HG02763 (cell line): ENCODE measurements around the gene TSPY1.
"Not testable (repeated sequence)": the region's sequence is repeated elsewhere in the genome, so short reads cannot be mapped to it uniquely, and the experiment has no call there.

Source experiments
- ATAC-seq: cut with Tn5 transposase; IDR thresholded peaks from one replicate; pipeline ENCODE4 v1.9.1; 2021; ENCODE audit warnings: mild to moderate bottlenecking, moderate library complexity; ENCODE audit not compliant: unreplicated experiment

TSPY1 gene

DNA sequence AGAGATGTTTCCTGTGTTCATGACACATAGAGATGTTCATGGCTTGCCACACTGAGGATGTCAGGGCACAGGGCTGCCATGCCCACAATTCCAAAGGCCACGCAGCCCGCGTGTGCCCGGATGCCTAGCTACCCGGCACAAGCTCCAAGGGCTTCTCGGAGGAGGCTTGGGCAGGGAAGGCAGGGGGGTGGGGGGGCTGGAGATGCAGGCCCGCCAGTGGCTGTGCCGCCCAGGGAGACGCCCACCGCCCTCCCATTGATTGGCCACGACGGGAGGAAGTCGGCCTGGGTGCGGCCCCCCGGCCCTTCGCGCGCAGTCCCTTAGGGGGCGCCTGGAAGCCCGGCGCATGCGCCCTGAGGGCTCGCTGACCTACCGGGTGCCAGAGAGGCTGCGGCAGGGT is at the start of gene TSPY1:
Gene TSPY1, plus strand, starts transcription at position 301 of the 400 bp plus-strand sequence. Its CDS starts 46 bp downstream, at position 347.
- ATAC-seq = not testable (repeated sequence)

- ATAC-seq = not testable (repeated sequence)
Observed at GRCh38 chrY:9486967-9487366, 20.2 kb downstream of the TSPY1 start, which contains the start of gene TSPY9. TSS of gene TSPY9 (plus strand) at chrY:9487267. CDS start at chrY:9487313, 46 bp downstream.

GRCh38 chrY:9504396-9504795 is 37.6 kb downstream of the TSPY1 start:
- ATAC-seq = not testable (repeated sequence)

GRCh38 chrY:9516287-9516686 is 49.5 kb downstream of the TSPY1 start:
- ATAC-seq = not testable (repeated sequence)
